MV-4-11 (cell line): ENCODE results near the gene HADHB.

Experiments used
- DNase-seq: peaks from one replicate; lab custom pipeline; 2025; lab: John Stamatoyannopoulos, UW

HADHB gene

GRCh38 chr2:26244309-26245230, at the start of gene HADHB, which contains the start of gene HADHA:
Gene HADHB, plus strand, starts transcription at chr2:26244939. Its CDS starts 9,316 bp downstream, at chr2:26254255.
Gene HADHA, minus strand, starts transcription at chr2:26244632. Its CDS starts 36 bp downstream, at chr2:26244596.
- peak; percentile 81 for DNase-seq

- DNase-seq = no peak
Observed at GRCh38 chr2:26195040-26195984, 49.4 kb upstream of the HADHB start.

- peak; percentile 94 for DNase-seq
Observed at GRCh38 chr2:26196683-26197418, 47.9 kb upstream of the HADHB start.

DNA sequence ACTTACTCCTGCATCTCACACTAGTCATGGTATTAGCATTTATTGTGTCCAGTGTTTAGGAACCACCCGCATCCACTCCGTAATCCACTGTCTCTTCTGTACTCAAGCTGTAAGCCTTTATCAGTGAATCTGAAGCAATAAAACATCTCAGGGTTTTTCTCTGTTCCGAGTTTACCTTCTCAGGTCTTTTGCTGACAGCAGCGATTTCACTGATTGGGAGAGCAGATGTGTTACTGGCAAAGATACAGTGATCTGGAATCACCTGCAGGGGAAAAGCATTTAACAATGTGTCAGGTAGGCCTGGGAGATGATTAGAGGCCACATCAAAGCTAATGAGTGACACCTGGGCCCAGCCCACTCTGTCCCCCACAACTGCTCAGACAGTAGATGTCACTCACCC, 47.2 kb upstream of the HADHB start:
- DNase-seq = no peak

DNA sequence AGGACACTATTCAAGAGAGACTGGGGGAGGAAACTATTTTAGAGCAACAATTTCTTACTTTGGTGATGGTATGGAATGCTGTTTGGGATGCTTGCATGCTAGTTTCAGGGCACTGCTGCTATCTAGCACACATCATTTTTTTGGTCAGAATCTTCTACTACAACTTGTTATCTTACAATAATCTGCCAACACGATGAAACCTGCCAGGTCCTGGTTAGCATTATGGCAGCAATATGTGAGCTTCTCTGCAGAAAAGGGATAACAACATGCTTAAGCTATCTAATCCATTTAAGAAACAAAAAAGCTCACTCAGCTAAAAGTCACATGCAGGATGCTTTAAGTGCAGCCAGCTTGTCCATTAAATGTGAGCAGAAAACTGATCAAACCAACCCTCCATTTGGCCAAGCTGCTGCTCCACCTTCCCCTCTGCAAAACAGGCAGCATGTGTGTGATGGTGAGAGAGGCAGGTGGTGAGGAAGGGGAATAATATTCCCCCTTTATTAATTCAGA, 41.7 kb upstream of the HADHB start:
- DNase-seq = no peak

- DNase-seq = no peak
Observed at GRCh38 chr2:26203906-26204305, 40.8 kb upstream of the HADHB start.

GRCh38 chr2:26212011-26212410, 32.7 kb upstream of the HADHB start:
- no peak for DNase-seq

- no peak for DNase-seq
Observed at GRCh38 chr2:26214759-26215158, 30.0 kb upstream of the HADHB start.

GRCh38 chr2:26215833-26216232, 28.9 kb upstream of the HADHB start:
- DNase-seq = no peak

- DNase-seq = no peak
Observed at GRCh38 chr2:26216587-26216986, 28.2 kb upstream of the HADHB start.

DNA sequence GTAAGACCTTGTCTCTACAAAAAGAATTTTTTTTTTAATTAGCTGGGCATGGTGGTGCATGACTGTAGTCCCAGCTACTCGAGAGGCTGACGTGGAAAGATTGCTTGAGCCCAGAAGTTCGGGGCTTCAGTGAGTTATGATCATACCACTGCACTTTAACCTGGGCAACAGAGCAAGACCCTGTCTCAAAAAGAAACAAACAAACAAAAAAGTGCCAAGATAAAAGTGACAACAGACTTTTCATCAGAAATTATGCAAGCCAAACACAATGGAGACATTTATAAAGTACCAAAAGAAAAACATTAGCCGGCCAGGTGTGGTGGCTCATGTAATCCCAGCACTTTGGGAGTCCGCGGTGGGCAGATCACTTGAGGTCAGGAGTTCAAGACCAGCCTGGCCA, 27.0 kb upstream of the HADHB start:
- DNase-seq = no peak

DNA sequence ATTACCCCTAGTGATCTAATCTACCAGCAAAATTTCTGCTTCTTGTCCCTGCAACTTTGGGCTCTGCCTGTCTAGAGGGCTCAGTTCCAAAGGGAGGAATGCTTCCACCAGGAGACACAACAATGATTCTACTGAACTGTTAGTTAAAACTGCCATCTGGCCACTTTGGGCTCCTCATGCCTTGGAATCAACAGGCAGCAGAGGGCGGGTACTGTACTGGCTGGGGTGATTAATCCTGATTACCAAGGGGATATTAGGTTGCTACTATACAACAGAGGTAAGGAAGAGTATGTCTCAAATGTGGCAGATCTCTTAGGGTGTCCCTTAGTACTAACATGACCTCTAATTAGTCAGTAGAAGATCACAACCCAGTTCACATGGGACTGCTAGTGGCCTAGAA, 21.7 kb upstream of the HADHB start:
- DNase-seq = no peak

DNA sequence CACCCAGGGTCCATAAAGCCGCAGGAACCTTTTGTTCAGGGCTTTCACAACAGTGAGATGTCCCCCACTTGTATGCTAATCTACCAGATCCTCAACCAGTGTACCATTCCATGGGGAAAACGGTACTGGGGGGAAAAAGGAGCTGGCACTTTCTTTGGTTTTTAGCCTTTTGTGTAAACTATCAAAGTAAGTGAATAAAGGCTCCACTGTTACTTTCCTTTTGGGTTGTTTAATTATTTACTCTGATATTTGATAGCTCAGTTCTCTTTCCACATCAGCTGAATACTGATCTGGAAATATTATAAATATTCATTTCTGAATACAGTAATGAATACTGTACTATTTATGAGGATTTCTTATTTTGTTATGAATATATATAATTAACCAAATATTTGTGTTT, 20.6 kb upstream of the HADHB start:
- no peak for DNase-seq

DNA sequence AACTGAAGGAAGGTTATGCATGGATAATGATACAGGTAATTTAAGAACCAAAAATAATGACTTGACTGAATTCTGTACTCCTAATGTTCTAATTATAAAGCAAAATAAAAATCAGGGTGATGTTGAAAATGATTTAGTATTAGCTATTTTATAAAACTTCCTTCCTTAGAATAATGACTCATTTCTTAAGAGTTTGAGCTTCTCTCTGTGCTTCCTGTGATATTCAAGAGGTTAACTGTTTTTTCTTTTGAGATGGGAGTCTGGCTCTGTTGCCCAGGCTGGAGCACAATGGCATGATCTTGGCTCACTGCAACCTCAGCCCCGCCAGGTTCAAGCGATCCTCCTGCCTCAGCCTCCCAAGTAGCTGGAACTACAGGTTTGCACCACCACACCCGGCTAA, 15.1 kb upstream of the HADHB start:
- DNase-seq = no peak

DNA sequence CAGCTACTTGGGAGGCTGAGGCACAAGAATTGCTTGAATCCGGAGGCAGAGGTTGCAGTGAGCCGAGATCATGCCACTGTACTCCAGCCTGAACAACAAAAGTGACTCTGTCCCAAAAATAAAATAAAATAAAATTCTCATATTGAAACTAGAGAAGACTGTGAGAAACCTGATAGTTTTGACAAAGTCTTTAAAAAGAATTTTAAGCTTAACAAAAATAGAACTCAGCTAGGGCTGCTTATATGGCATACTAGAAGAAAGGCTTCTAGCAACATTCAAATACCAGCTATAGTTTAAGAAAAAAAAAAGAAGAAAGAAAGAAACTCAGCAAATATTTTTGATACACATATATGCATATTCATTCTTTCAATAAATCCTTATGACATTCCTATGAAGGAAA, 13.9 kb upstream of the HADHB start:
- no peak for DNase-seq

GRCh38 chr2:26235089-26235488, 9.7 kb upstream of the HADHB start:
- no peak for DNase-seq

GRCh38 chr2:26237868-26238267, 6.9 kb upstream of the HADHB start:
- no peak for DNase-seq

- DNase-seq = peak; percentile 40
Observed at GRCh38 chr2:26238311-26238958, 6.3 kb upstream of the HADHB start.

DNA sequence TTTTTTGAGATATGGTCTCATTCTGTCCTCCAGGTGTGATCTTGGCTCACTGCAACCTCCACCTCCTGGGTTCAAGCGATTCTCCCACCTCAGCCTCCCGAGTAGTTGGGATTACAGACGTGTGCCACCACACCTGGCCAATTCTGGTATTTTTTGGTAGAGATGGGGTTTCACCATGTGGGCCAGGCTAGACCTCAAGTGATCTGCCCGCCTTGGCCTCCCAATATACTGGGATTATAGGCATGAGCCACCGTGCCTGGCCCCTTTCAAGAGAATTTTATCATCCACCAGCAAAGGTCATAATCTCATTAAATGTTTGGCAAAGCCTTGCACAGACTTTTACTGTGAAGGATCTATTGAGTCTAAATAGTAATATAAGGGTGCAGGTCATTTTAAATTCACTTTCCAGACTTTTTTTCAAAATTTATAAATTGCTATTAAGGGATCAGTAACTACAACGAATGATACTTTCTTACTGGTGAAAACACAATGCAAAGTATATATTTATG, 2.8 kb upstream of the HADHB start:
- DNase-seq = no peak

DNA sequence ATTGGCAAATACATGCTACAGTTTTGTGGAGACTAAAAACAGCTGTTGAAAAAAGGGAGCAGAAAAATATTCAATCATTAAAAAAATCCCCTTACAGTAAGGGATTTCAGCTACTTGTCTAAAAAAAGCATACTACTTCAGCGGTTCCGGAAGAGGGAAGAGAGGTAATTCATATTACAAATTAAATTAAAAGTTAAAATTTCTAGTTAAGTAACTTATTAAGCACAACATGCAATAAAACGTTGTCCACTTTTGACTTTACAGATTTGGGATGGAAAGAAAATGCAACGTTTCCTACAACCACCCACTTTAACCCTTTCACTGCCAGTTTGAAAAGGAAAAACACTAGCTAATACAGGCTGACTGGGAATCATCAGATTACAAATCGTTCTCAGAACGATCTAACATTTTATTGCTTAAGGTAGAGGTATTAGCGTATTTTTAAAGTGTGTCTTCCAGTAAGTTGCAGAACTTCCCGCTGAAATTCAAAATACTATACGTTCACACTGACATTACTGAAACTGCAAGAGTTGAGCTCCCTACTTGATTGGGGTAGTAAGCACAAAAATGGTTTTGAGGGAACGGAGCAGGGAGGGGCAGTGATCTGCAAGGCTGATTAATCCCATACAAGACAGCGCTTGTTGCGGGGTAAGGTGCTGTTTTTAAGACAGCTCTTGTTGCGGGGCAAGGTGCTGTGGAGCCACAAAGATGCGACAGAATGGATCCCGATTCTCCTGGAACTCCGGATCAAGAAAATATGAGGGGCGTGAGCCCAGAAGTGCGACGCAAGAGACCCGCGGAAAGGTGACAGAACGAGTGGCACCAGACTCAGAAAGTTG, 1.1 kb upstream of the HADHB start:
- DNase-seq = peak; percentile 26
